ENCODE data around the gene STRIT1.
"Not testable (repeated sequence)": the region's sequence is repeated elsewhere in the genome, so short reads cannot be mapped to it uniquely, and the experiment has no call there.

Gene STRIT1

GRCh38 chr3:155270485-155271342 lies 22.8 kb downstream of the STRIT1 start:
- DNase-seq (ENCODE audit: low read depth in 2 of 2), result no peak

- DNase-seq (ENCODE audit: low read depth in 2 of 2), result no peak
Measured at GRCh38 chr3:155270063-155270462, 23.4 kb downstream of the STRIT1 start.

- not testable (repeated sequence) for DNase-seq (ENCODE audit: low read depth in 2 of 2)
Measured at GRCh38 chr3:155262855-155263254, 30.6 kb downstream of the STRIT1 start.

- DNase-seq (ENCODE audit: low read depth in 2 of 2), result no peak
Measured at GRCh38 chr3:155262295-155262694, 31.2 kb downstream of the STRIT1 start.

- no peak for DNase-seq (ENCODE audit: low read depth in 2 of 2)
Measured at GRCh38 chr3:155254445-155254844, 39.0 kb downstream of the STRIT1 start.

- no peak for DNase-seq (ENCODE audit: low read depth in 2 of 2)
Measured at GRCh38 chr3:155252535-155252934, 40.9 kb downstream of the STRIT1 start.

GRCh38 chr3:155252021-155252420 lies 41.5 kb downstream of the STRIT1 start:
- DNase-seq (ENCODE audit: low read depth in 2 of 2), result no peak

GRCh38 chr3:155248531-155249187 lies 44.8 kb downstream of the STRIT1 start:
- DNase-seq (ENCODE audit: low read depth in 2 of 2), result no peak

GRCh38 chr3:155244699-155245098 lies 48.8 kb downstream of the STRIT1 start:
- DNase-seq (ENCODE audit: low read depth in 2 of 2), result no peak

- DNase-seq (ENCODE audit: low read depth in 2 of 2), result no peak
Measured at GRCh38 chr3:155244216-155244615, 49.3 kb downstream of the STRIT1 start.

- DNase-seq (ENCODE audit: low read depth in 2 of 2), result no peak
Measured at GRCh38 chr3:155243512-155243921, 50.0 kb downstream of the STRIT1 start.

- DNase-seq (ENCODE audit: low read depth in 2 of 2), result no peak
Measured at GRCh38 chr3:155242342-155242741, 51.1 kb downstream of the STRIT1 start.

GRCh38 chr3:155241579-155241978 lies 51.9 kb downstream of the STRIT1 start:
- no peak for DNase-seq (ENCODE audit: low read depth in 2 of 2)

Data from stimulated activated CD8-positive, alpha-beta memory T cell treated with anti-CD3 and anti-CD28 coated beads, Interleukin-15, amount 100 ng/mL, for 48 hours (primary cell).